Posterior cingulate gyrus (tissue), 11 donors: ENCODE measurements around the gene LRRC23.
A peak's percentile ranks its signal among the peaks of the same experiment; 100 is the strongest.
"Not testable (repeated sequence)": the region's sequence is repeated elsewhere in the genome, so short reads cannot be mapped to it uniquely, and the experiment has no call there.

Experiments
- DNase-seq, 10 donors: peaks; one replicate each; pipeline versions ENCODE4 v3.0.0 to v3.0.0-alpha.2; 2020 to 2021; ENCODE audit warnings: mixed read lengths in 3 of 10
- intact Hi-C: fragments of 100-400 bp; cut with DNase I; formaldehyde crosslinking; loops from one replicate; pipeline ENCODE4 v1.15.1; 2023

The LRRC23 gene

GRCh38 chr12:6899427-6899826 is 5.2 kb upstream of the LRRC23 start:
- intact Hi-C loops = no loop called here
- DNase-seq = no peak

DNA sequence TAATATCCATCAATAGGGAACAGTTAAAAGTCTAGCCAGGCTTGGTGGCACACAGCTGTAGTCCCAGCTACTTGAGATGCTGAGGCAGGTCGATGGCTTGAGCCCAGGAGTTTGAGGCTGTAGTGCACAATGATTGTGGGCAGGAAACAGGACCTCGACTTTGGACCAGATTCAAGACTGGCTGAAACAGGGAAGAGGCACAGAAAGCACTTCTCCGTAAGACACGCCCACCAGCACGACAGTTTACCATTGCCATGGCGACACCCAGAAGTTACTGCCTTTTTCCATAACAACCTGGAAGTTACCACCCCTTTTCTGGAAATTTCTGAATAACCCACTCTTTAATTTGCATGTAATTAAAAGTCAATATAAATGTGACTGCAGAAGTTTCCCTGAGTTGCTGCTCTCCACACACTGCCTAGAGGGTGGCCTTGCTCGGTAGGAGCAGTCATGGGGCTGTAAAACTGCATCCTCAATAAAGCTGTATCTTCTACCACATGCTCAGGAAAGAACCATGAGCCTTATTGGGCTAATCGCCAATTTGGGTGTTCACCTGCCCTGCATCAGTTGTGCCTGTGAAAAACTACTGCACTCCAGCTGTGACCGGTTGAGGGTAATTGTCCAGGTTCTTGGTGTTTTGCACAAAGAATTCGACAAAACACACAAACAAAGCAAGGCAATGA is 4.6 kb upstream of the LRRC23 start:
- DNase-seq = peak in 4 of 10 donors; percentile 18 to 89 (median 32)
- intact Hi-C loops = no loop called here

DNA sequence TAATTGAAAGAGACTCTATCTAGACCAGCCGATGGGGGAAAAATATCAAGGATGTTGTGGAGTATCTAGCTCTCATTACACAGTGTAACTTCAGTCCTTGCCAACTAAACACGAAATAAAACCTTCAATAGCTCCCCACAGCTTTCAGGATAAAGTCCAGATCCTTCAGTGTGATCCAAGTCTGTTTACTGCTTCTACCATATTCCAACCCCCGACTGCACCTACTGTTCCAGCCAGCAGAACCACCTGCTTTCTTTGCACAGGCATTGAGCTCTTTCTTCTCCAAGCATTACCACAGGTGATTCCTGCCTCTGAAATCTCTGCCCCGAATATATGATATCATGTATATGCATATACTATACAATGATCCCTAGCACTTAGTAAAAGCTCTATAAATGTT is 2.2 kb upstream of the LRRC23 start:
- DNase-seq = peak in 1 of 10 donors; percentile 18
- intact Hi-C loops = no loop called here

GRCh38 chr12:6903722-6904121 is 900 bp upstream of the LRRC23 start:
- no peak for DNase-seq
- intact Hi-C loops = loop anchor here (2.0 kb wide), 1 partner anchor 37 kb away; the partner anchor contains the start of gene TPI1

- intact Hi-C loops = loop anchor here (2.0 kb wide), 1 partner anchor 39 kb away; the partner anchor contains the start of gene TPI1
- peak in 1 of 10 donors; percentile 8 for DNase-seq
Measured at GRCh38 chr12:6905414-6906040, 905 bp downstream of the LRRC23 start.

GRCh38 chr12:6908141-6908540 is 3.5 kb downstream of the LRRC23 start:
- intact Hi-C loops = not testable (repeated sequence)
- peak in 1 of 10 donors; percentile 38 for DNase-seq

- intact Hi-C loops = no loop called here
- peak in 1 of 10 donors; percentile 22 for DNase-seq
Measured at GRCh38 chr12:6909421-6910145, 5.0 kb downstream of the LRRC23 start.

GRCh38 chr12:6912164-6912935 is 7.7 kb downstream of the LRRC23 start:
- intact Hi-C loops = no loop called here
- peak in 1 of 10 donors; percentile 73 for DNase-seq

- intact Hi-C loops = no loop called here
- peak; percentile 76 to 98 (median 89) for DNase-seq
Measured at GRCh38 chr12:6914246-6914946, 9.8 kb downstream of the LRRC23 start, which contains the start of gene ENO2. Gene ENO2, plus strand, starts transcription at chr12:6914580. Its CDS starts 1,253 bp downstream, at chr12:6915833.

GRCh38 chr12:6914947-6915788 is 10.5 kb downstream of the LRRC23 start:
- peak in 2 of 10 donors; percentile 76 to 84 for DNase-seq
- intact Hi-C loops = no loop called here

DNA sequence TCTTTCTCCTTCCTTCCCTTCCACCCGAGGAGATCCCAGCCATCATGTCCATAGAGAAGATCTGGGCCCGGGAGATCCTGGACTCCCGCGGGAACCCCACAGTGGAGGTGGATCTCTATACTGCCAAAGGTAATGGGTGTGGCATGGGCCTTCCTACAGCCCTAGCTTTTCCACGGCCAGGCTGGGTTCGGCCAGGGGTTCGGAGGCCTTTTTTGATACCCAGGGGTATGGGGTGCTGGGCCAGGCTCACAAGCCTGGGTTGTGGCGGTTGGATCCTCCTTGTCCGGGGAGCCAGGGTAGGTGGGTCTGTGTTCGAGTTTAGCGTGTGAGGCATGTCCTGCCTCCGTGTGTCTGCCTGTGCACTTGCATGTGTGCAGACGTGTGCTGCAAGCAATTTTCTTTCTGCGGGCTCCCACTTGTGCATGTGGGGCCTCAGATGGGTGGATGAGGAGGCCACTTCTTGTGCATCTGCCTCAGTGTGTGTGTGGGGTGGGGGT is 11.2 kb downstream of the LRRC23 start:
- intact Hi-C loops = no loop called here
- peak in 2 of 10 donors; percentile 39 to 70 for DNase-seq

DNA sequence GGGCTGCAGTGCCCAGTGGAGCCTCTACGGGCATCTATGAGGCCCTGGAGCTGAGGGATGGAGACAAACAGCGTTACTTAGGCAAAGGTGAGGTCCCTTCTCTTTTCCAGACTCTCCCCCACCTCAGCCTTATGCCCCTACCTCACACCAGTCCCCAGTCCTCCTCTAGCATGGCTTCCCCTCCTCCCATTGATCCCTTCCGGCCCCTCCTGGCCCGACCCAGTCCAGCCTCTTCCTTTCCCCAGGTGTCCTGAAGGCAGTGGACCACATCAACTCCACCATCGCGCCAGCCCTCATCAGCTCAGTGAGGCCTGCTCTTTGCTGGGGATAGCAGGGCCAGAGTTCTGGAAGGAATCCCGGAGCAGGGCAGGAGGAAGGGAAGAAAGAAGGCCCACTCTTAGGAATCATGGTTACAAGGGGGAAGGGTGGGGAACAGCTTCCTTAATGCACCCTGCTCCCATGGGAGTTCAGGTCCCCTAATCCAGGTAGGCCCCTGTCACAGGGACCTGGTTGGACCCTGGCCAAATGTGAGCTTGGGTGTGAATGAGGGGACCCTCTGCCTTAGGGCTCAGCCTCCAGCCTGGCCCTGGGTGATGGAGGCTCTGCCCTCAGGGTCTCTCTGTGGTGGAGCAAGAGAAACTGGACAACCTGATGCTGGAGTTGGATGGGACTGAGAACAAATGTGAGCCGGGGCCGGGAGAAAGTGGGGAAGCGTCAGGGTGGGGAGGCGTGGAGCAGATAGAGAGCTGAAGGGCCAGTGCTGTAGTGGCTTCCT is 12.0 kb downstream of the LRRC23 start:
- intact Hi-C loops = no loop called here
- peak in 2 of 10 donors; percentile 31 to 59 for DNase-seq

GRCh38 chr12:6917491-6918231 is 13.0 kb downstream of the LRRC23 start:
- intact Hi-C loops = no loop called here
- DNase-seq = peak in 1 of 10 donors; percentile 71

GRCh38 chr12:6919588-6919987 is 15.0 kb downstream of the LRRC23 start:
- DNase-seq = peak in 1 of 10 donors; percentile 70
- intact Hi-C loops = no loop called here

DNA sequence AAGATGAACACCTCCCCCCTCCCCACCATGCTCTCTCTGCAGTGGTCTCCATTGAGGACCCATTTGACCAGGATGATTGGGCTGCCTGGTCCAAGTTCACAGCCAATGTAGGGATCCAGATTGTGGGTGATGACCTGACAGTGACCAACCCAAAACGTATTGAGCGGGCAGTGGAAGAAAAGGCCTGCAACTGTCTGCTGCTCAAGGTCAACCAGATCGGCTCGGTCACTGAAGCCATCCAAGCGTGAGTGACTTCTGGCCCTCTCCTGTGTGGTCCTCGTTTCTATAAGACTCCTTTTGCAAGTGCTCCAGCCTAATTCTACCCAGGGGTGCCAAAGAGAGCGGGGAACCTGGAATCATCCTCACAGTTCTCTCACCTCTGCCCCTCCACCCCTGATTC is 16.9 kb downstream of the LRRC23 start:
- intact Hi-C loops = no loop called here
- peak in 2 of 10 donors; percentile 15 to 24 for DNase-seq

GRCh38 chr12:6921996-6922946 is 17.6 kb downstream of the LRRC23 start:
- intact Hi-C loops = no loop called here
- DNase-seq = peak in 3 of 10 donors; percentile 32 to 59 (median 56)
